ENCODE measurements around the gene RFFL.
"Not testable (repeated sequence)": the region's sequence is repeated elsewhere in the genome, so short reads cannot be mapped to it uniquely, and the experiment has no call there.

RFFL gene

GRCh38 chr17:35046245-35046644, 17.3 kb downstream of the RFFL start:
- no peak for DNase-seq

GRCh38 chr17:35045458-35045979, 18.0 kb downstream of the RFFL start:
- DNase-seq: not testable (repeated sequence)

GRCh38 chr17:35044181-35044580, 19.3 kb downstream of the RFFL start:
- no peak for DNase-seq

GRCh38 chr17:35041390-35041789, 22.1 kb downstream of the RFFL start:
- DNase-seq: no peak

GRCh38 chr17:35038453-35038852, 25.1 kb downstream of the RFFL start:
- no peak for DNase-seq

GRCh38 chr17:35030780-35031179, 32.7 kb downstream of the RFFL start:
- no peak for DNase-seq

- DNase-seq: no peak
These were observed 34.8 kb downstream of the RFFL start for GRCh38 chr17:35028531-35029262.

GRCh38 chr17:35028097-35028496, 35.4 kb downstream of the RFFL start:
- DNase-seq: not testable (repeated sequence)

- no peak for DNase-seq
These were observed 38.0 kb downstream of the RFFL start for GRCh38 chr17:35025541-35025940.

GRCh38 chr17:35023538-35023937, 40.0 kb downstream of the RFFL start:
- DNase-seq: no peak

GRCh38 chr17:35022536-35023063, 40.9 kb downstream of the RFFL start:
- peak; percentile 73 to 77 for DNase-seq

GRCh38 chr17:35021520-35022380, 41.8 kb downstream of the RFFL start:
- no peak for DNase-seq

GRCh38 chr17:35019386-35020179, 43.9 kb downstream of the RFFL start:
- no peak for DNase-seq

- DNase-seq: no peak
These were observed 44.7 kb downstream of the RFFL start for GRCh38 chr17:35018814-35019213.

- no peak for DNase-seq
These were observed 46.5 kb downstream of the RFFL start for GRCh38 chr17:35017021-35017420.

GRCh38 chr17:35016369-35016768, 47.1 kb downstream of the RFFL start:
- no peak for DNase-seq

- no peak for DNase-seq
These were observed 51.8 kb downstream of the RFFL start for GRCh38 chr17:35011671-35012216.

GRCh38 chr17:35010093-35010492, 53.4 kb downstream of the RFFL start:
- DNase-seq: no peak

- no peak for DNase-seq
These were observed 56.5 kb downstream of the RFFL start for GRCh38 chr17:35006961-35007360.

GRCh38 chr17:35006345-35006744, 57.2 kb downstream of the RFFL start:
- no peak for DNase-seq

- DNase-seq: no peak
These were observed 59.7 kb downstream of the RFFL start for GRCh38 chr17:35003778-35004177.

GRCh38 chr17:35002876-35003551, 60.5 kb downstream of the RFFL start:
- DNase-seq: no peak

All from CD4-positive, alpha-beta T cell treated with Interferon alpha-2 for 1 hour (primary cell).